ENCODE data around the gene MLPH.

MLPH gene

DNA sequence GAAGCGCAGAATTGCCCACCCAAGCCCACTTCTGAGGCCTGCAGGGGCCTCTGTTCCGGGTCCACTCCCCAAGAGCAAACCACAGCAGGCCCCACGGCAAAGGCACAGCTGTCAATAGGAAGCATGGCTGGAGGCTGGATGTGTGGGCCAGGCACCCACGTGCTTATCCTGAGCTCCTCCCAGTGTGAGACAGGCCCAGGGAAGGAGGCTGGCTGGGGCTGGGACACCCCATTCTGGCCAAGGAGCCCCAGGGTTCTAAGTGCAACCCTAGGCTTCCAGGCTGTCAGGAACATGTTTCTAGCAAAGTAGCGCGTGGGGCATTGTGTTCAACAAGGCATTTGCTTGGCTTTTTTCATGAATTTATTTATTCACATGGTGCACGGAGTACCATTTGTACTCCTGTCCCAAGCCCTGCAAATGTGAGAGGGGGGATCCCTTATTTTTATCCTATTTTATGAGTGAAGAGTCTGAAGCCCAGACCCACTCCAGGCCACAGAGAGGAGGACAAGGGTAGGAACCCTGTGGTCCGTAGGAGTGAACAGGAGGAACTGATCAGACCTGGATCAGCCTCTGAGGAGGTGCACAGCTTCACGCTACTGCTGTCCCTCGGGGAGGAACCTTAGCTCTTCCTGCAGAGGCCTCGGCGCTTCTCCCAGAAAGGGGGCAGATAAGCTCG lies 109.6 kb downstream of the MLPH start:
- peaks cover 24% of the 10 kb centered on the region for H3K4me1 ChIP-seq (ENCODE audit: control insufficient read depth, insufficient read depth, low read length)
- H3K9ac ChIP-seq (ENCODE audit: low read length): no peak overlapping the region
- H3K36me3 ChIP-seq (ENCODE audit: control insufficient read depth, insufficient read depth, low read length): no peaks in the 10 kb centered on the region
- no peaks in the 10 kb centered on the region for H3K9me3 ChIP-seq (ENCODE audit: control insufficient read depth, low read length)
- H3K27me3 ChIP-seq (ENCODE audit: control insufficient read depth, insufficient read depth, low read length): no peaks in the 10 kb centered on the region
- no peak overlapping the region for H3K4me3 ChIP-seq (ENCODE audit: low read length)

DNA sequence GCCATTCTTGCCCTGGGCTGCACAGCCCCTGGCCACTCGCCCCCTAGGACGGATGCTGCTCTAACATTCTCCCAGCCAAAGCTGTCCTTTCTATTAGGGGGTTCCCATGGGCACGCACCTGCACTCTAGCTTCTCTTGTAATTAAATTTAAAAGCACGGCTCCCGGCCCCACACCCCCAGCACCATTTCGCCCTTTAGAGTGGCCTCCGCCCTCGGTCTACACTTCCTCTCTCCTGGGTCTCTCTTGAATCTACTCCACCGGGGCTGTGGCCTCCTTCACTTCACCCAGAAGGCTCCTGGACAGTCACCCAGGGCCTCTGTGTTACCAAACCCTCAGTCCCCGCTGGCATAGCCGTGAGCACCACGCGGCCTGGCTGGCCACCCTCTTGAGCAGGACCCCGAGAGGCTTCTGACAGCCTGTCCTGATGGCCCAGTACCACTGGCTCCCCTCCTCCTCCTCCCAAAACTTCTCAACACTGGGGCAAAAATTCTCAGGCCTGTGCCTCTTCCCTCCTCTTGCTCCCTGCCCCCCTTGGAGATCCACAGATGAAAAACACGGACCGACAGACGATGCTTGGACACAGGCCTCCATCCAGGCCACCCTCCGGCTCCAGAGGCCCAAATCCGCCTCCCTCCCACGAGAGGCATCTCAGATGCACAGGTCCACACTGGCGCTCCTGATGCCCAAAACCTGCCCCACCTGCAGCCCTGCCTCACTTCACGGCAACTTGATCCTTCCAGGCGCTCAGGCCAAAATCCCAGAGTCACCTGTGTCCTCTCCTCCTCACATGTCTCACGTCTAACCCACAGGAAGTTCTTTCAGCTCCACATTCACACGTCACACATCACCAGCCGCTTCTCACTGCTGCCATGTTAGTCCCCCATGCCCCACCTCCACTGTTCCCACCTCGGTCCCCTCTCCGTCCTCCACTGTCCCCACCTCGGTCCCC lies 110.4 kb downstream of the MLPH start:
- Histone ChIP-seq H3K36me3 (ENCODE audit: control insufficient read depth, insufficient read depth, low read length) (no peaks in the 10 kb centered on the region), H3K4me1 (ENCODE audit: control insufficient read depth, insufficient read depth, low read length) (peaks cover 24% of the 10 kb centered on the region), H3K9ac (ENCODE audit: low read length) (no peak overlapping the region), H3K4me3 (ENCODE audit: low read length) (no peak overlapping the region), H3K9me3 (ENCODE audit: control insufficient read depth, low read length) (no peaks in the 10 kb centered on the region), H3K27me3 (ENCODE audit: control insufficient read depth, insufficient read depth, low read length) (no peaks in the 10 kb centered on the region)

DNA sequence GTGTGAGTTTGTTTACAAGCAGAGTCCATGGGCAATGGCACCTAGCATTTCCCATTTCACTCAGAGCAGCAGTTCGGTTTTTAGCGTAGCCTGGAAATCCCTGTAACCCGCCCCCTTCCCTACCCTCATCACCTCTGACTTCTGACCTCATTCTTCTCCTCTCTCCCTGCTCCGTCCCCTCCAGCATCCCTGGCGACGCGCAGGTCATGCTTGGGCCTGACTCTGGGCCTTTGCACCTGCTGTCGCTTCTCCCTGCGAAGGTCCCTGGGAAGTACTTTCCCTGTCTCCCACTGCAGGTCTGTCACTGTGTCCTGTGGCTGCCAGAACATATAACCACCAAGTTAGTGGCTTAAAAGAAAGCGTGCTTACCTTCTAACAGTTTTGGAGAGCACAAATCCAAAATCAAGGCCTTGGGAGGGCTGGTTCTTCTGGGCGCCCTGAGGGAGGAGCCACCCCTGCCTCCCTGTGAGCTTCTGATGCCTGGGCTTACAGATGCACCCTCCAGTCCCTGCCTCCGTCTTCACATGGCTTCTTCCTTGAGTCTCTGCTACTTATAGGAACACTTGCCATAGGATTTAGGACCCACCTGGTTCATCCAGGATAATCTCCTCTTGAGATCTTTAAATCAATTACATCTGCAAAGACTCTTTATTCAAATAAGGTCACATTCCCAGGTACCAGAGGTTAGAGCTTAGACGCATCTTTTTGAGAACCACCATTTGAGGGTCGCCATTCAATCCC lies 111.6 kb downstream of the MLPH start:
- H3K36me3 ChIP-seq (ENCODE audit: control insufficient read depth, insufficient read depth, low read length): no peaks in the 10 kb centered on the region
- H3K4me1 ChIP-seq (ENCODE audit: control insufficient read depth, insufficient read depth, low read length): peaks cover 24% of the 10 kb centered on the region
- H3K9me3 ChIP-seq (ENCODE audit: control insufficient read depth, low read length): no peaks in the 10 kb centered on the region
- no peaks in the 10 kb centered on the region for H3K27me3 ChIP-seq (ENCODE audit: control insufficient read depth, insufficient read depth, low read length)
- no peak overlapping the region for H3K9ac ChIP-seq (ENCODE audit: low read length)
- H3K4me3 ChIP-seq (ENCODE audit: low read length): no peak overlapping the region

DNA sequence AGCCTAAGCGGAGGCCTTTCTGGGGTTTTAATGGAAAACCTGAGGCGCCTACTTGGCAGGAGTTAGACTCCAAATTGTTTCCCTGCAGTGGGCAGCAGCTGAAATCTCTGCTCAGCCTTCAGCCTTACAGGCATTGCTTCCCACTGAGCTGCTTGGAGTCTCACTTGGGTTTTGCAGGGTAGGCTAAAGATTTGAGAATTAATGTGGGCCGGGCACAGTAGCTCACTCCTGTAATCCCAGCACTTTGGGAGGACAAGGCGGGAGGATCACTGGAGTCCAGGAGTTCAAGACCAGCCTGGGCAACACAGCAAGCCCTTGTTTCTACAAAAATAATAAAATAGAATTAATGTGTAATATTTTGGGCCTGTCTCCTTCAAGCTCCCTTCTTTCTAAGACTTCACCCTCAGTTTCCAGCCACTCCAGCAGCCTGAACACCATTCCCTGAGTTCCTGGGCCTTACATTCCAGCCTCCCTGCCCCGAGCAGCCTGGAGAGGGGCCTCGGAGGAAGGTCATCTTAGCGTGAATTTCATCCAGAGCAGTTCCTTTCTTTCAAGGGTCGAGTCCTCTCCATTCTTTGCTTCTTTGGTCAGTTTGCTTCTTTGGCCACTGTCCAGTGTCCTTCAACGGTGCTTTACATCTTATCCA lies 112.5 kb downstream of the MLPH start:
- Histone ChIP-seq H3K9me3 (ENCODE audit: control insufficient read depth, low read length) (no peaks in the 10 kb centered on the region), H3K9ac (ENCODE audit: low read length) (peak overlapping the region; percentile 1), H3K4me1 (ENCODE audit: control insufficient read depth, insufficient read depth, low read length) (peaks cover 25% of the 10 kb centered on the region), H3K4me3 (ENCODE audit: low read length) (no peak overlapping the region), H3K27me3 (ENCODE audit: control insufficient read depth, insufficient read depth, low read length) (no peaks in the 10 kb centered on the region), H3K36me3 (ENCODE audit: control insufficient read depth, insufficient read depth, low read length) (no peaks in the 10 kb centered on the region)

DNA sequence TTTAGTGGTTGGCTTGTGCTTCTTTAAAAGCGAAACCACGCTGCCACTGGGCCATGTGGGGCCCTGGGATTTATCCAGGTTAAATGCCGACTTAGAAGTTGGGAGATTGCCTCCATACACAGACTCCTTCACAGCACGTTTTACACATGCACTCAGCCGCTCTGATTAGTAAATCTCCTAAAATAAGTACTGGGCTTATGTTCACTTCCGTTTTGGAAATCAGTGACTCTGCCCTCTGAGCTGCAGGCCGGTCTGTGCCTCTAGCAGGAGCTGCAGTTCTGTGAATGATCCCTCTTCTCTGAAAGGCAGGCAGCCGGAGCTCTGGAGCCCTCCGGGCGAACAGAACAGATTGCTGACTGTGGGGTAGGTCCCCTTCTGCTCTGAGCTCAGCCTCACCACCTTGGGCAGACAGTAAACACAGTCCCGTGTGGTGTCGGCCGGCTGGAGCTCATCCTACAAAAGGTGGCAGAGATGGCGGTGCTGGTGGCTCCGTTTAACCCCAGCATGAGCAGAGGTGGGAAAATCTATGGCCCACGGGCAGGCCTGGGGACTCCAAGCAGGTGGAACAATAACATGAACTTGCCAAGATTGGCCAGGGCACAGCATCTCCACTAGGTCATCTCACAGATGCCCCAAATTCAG lies 113.3 kb downstream of the MLPH start:
- Histone ChIP-seq H3K4me3 (ENCODE audit: low read length) (no peak overlapping the region), H3K9ac (ENCODE audit: low read length) (peak overlapping the region; percentile 1), H3K36me3 (ENCODE audit: control insufficient read depth, insufficient read depth, low read length) (no peaks in the 10 kb centered on the region), H3K9me3 (ENCODE audit: control insufficient read depth, low read length) (no peaks in the 10 kb centered on the region), H3K4me1 (ENCODE audit: control insufficient read depth, insufficient read depth, low read length) (peaks cover 17% of the 10 kb centered on the region), H3K27me3 (ENCODE audit: control insufficient read depth, insufficient read depth, low read length) (no peaks in the 10 kb centered on the region)

DNA sequence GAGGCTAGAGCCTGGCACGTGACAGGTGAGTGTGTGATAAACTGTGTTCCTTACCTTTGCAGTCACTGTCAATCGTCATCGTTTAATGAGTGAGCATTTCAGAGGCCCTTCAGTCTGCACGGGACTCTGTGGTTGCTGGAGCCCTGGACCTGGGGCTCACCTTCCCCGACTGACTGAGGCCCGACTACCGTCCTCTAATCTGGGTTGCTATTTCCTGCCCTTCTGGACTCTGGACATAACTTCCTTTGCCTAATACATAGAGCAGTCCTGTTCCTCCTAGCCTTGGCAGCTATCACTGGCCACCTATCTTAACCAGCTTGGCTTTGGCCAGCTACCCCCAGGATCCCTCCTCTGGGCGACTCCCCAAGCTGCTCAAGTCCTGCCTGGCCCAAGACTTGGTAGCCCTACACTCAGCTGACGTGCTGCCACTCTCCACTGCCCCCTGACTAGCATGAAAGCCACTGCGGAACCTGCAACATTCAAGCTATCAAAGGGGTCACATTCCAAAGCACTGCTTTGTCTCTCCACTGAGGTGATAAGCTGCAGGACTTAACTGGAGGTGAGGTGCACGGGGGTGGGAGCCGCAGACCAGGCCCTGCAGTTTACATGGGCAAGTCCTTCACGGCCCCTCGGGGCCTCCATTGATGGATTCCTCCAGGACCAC lies 114.5 kb downstream of the MLPH start:
- H3K9me3 ChIP-seq (ENCODE audit: control insufficient read depth, low read length): no peaks in the 10 kb centered on the region

DNA sequence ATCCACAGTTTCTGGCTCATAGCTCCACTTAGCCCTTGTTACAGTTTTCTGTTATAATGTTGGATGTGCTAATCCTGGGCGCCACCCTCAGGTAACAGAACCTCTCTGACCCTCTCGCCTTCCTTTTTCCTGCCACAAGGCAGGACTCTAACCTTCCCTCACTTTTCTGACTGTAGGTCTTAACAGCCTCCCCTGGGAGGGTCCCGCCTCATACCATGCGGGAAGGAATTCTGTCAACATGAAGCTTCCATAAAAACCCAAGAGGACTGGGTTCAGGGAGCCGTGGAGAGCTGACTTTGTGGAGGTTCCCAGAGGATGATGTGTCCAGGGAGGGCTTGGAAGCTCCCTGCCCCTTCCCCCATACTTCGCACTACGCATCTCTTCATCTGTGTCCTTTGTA lies 115.4 kb downstream of the MLPH start:
- Histone ChIP-seq H3K4me3 (ENCODE audit: low read length) (no peak overlapping the region), H3K9me3 (ENCODE audit: control insufficient read depth, low read length) (no peaks in the 10 kb centered on the region), H3K36me3 (ENCODE audit: control insufficient read depth, insufficient read depth, low read length) (no peaks in the 10 kb centered on the region), H3K9ac (ENCODE audit: low read length) (no peak overlapping the region), H3K4me1 (ENCODE audit: control insufficient read depth, insufficient read depth, low read length) (peaks cover 15% of the 10 kb centered on the region), H3K27me3 (ENCODE audit: control insufficient read depth, insufficient read depth, low read length) (no peaks in the 10 kb centered on the region)

More for the DNA sequence above, 114.5 kb downstream of the MLPH start:
- H3K36me3 ChIP-seq (ENCODE audit: control insufficient read depth, insufficient read depth, low read length): no peaks in the 10 kb centered on the region
- H3K27me3 ChIP-seq (ENCODE audit: control insufficient read depth, insufficient read depth, low read length): no peaks in the 10 kb centered on the region
- no peak overlapping the region for H3K4me3 ChIP-seq (ENCODE audit: low read length)
- H3K4me1 ChIP-seq (ENCODE audit: control insufficient read depth, insufficient read depth, low read length): peaks cover 15% of the 10 kb centered on the region
- H3K9ac ChIP-seq (ENCODE audit: low read length): no peak overlapping the region

DNA sequence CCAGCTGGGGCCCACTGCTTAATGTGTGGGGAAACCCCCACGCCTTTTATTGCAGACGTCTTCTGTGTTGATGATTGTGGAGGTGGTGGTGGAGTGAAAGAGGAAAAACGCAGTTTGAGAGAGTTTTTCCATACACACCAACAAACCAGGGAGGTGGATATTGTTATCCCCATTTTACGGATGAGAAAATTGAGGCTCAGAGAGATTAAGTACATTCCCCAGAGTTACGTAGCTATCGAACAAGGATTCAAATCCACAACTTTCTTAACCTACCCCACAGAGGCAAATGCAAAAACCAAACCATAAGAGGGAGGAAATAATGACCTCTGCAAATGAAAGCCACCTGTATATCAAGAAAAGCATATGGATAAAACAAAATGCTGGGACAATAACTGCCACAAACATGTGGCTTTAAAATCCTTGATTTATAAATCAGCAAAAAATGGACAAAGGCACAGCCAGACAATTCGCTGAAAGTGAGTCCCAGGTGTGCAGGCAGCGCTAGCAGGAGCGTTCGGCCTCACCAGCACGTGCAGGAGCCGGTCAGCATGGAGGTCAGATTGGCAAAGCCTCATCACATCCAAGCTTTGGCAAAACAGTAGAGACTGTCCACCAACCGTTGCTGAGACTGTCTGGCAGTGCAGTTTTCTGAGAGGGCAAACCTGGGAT lies 116.1 kb downstream of the MLPH start:
- H3K4me1 ChIP-seq (ENCODE audit: control insufficient read depth, insufficient read depth, low read length): peaks cover 15% of the 10 kb centered on the region
- no peaks in the 10 kb centered on the region for H3K9me3 ChIP-seq (ENCODE audit: control insufficient read depth, low read length)
- H3K9ac ChIP-seq (ENCODE audit: low read length): no peak overlapping the region
- H3K4me3 ChIP-seq (ENCODE audit: low read length): no peak overlapping the region
- no peaks in the 10 kb centered on the region for H3K36me3 ChIP-seq (ENCODE audit: control insufficient read depth, insufficient read depth, low read length)
- H3K27me3 ChIP-seq (ENCODE audit: control insufficient read depth, insufficient read depth, low read length): no peaks in the 10 kb centered on the region

DNA sequence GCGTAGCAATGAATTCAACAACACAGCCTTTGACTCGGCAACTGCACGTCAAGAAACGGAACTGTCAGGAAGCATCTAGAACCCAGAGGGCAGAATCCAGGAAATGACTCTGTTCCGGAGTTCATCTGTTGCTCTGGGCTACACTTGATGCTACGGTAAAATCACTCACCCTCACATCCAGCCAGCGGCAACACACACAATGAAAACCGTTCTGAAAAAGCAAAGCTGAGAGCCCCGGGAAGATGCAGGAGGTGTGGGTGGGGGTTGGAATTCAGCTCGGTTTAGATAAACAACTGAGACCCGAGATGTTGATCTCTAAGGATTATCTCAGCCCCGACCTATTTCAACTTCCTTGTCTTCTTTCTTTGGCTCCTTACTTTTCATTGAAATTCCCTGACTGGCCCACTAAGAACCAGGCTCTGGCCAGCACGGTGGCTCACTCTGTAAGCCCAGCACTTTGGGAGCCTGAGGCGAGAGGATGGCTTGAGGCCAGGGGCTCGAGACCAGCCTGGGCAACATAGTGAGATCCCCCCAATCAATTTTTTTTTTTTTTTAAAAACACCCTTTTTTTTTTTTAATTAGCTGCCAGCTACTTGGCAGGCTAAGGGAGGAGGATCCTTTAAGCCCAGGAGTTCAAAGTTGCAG lies 116.8 kb downstream of the MLPH start:
- H3K27me3 ChIP-seq (ENCODE audit: control insufficient read depth, insufficient read depth, low read length): no peaks in the 10 kb centered on the region
- H3K4me1 ChIP-seq (ENCODE audit: control insufficient read depth, insufficient read depth, low read length): peaks cover 15% of the 10 kb centered on the region
- H3K9ac ChIP-seq (ENCODE audit: low read length): no peak overlapping the region
- H3K9me3 ChIP-seq (ENCODE audit: control insufficient read depth, low read length): no peaks in the 10 kb centered on the region
- no peaks in the 10 kb centered on the region for H3K36me3 ChIP-seq (ENCODE audit: control insufficient read depth, insufficient read depth, low read length)
- no peak overlapping the region for H3K4me3 ChIP-seq (ENCODE audit: low read length)

DNA sequence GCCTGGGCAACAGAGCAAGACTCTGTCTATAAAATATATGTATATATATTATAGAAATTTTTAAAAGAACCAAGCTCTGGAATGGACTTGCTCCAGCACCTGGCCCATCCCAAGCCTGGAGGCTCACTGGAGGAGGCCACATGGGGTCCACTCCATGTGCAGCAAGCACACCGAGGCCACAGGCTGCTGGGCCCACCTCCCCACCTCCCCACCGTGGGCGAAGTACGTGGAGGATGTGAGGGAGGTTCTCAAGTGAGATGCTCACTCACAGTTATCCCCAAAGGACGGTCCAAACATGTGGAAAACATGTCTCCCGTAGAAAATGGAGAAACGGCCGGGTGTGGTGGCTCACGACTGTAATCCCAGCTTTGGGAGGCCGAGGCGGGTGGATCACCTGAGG lies 117.3 kb downstream of the MLPH start:
- Histone ChIP-seq H3K9ac (ENCODE audit: low read length) (no peak overlapping the region), H3K9me3 (ENCODE audit: control insufficient read depth, low read length) (no peaks in the 10 kb centered on the region), H3K27me3 (ENCODE audit: control insufficient read depth, insufficient read depth, low read length) (no peaks in the 10 kb centered on the region), H3K4me1 (ENCODE audit: control insufficient read depth, insufficient read depth, low read length) (peaks cover 15% of the 10 kb centered on the region), H3K36me3 (ENCODE audit: control insufficient read depth, insufficient read depth, low read length) (no peaks in the 10 kb centered on the region), H3K4me3 (ENCODE audit: low read length) (no peak overlapping the region)

Data from mucosa of stomach (tissue), 1 donor.